Measurements from ENCODE around the gene NRSN2. TPM values are rescaled to one million over a fixed set of nuclear protein-coding genes. Genes with fewer than 3 reads are reported as not detected.

Gene NRSN2
- total RNA-seq, 1 experiment from 2014 or later = 22.7 TPM

DNA sequence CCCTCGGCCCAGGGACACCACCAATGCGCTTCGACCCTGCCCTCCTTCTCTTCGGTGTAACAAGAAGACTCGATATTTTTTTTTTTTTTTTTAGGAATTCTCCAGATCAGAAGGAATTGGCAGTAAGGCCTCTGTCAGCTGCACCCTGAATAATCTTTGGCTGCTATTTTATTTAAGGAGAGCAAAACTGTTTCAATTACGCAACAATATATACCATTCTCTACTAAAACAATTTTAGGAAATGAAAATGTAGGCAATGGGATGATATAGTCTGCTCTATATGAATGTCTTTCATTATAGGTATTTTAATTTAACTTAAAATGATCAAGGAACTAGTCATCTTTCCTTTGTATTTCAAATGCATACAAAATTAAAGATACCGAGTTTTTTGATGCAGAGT, 36.3 kb upstream of the NRSN2 start:
- WGBS (ENCODE audit: extremely low coverage, insufficient read length, low lambda C conversion rate) = no CpG with 5 or more reads among the region's 7 CpGs
- H3K4me1 Mint-ChIP-seq = peaks cover 24 to 28% of the 10 kb centered on the region in 2 experiments
- peak overlapping the region in 1 of 3 experiments; percentile 77; a peak in 2 of 7 replicates for H3K27ac Mint-ChIP-seq
- no peak for TF ChIP-seq CTCF (conservative IDR thresholded peaks at IDR 0.05)
- H3K23me2 ChIP-seq (ENCODE audit: insufficient read length, low read depth, low read length, poor library complexity, severe bottlenecking) = peaks cover 9% of the 10 kb centered on the region
- H4K20me1 ChIP-seq (ENCODE audit: control insufficient read depth, insufficient read depth, insufficient read length) = no peaks in the 10 kb centered on the region
- H3T11ph ChIP-seq (ENCODE audit: low read length) = no peak overlapping the region
- H3K23ac ChIP-seq (ENCODE audit: insufficient read length, low read depth, low read length) = no peak overlapping the region
- H3K36me3 Mint-ChIP-seq (ENCODE audit: insufficient read depth in 1 of 3, low read depth in 3 of 3) = no peaks in the 10 kb centered on the region; a peak in 1 of 7 replicates
- no peaks in the 10 kb centered on the region; the same call in 1 of the 2 replicates for H3K4me1 ChIP-seq (ENCODE audit: insufficient read depth, low read length)
- no peaks in the 10 kb centered on the region for H3K79me1 ChIP-seq (ENCODE audit: insufficient read depth, low read depth, low read length, poor library complexity, severe bottlenecking)
- H4K8ac ChIP-seq (replicated peaks; ENCODE audit: insufficient read length, low read depth, low read length) = no peak overlapping the region
- H3K9me3 ChIP-seq (ENCODE audit: control insufficient read depth, low read depth, low read length) = no peaks in the 10 kb centered on the region
- no peak overlapping the region for H2BK20ac ChIP-seq (ENCODE audit: low read depth, low read length, poor library complexity, severe bottlenecking)
- H4K5ac ChIP-seq (ENCODE audit: insufficient read length, low read depth, low read length) = no peak overlapping the region
- no peak overlapping the region for H2AFZ ChIP-seq (ENCODE audit: low read length)
- DNase-seq = no peak
- peaks cover 4% of the 10 kb centered on the region; the same call in 1 of the 2 replicates for H3K27me3 Mint-ChIP-seq (ENCODE audit: low read depth)
- H3K4ac ChIP-seq (ENCODE audit: low read depth, low read length) = no peak overlapping the region
- H3K9ac ChIP-seq (ENCODE audit: extremely low read depth, insufficient read length, low read length) = no peak overlapping the region
- H2BK120ac ChIP-seq (ENCODE audit: low read depth, low read length, poor library complexity, severe bottlenecking) = no peak overlapping the region
- H3K14ac ChIP-seq (ENCODE audit: insufficient read depth, low read length) = no peak overlapping the region
- H3K9me3 Mint-ChIP-seq = no peaks in the 10 kb centered on the region
- no peaks in the 10 kb centered on the region for H3K27me3 ChIP-seq (ENCODE audit: insufficient read depth, low read length)
- no peaks in the 10 kb centered on the region for H3K79me2 ChIP-seq (ENCODE audit: insufficient read depth, low read length)
- no peak overlapping the region for H3K56ac ChIP-seq (ENCODE audit: insufficient read length, low read depth, low read length)
- H2AK5ac ChIP-seq (ENCODE audit: insufficient read length, low read length) = no peak overlapping the region
- H3K4me3 Mint-ChIP-seq = peak overlapping the region in 1 of 2 experiments; percentile 85; a peak in 3 of 5 replicates
- no peak overlapping the region for H2BK5ac ChIP-seq (ENCODE audit: insufficient read length, low read length)
- no peak overlapping the region for H3K27ac ChIP-seq (ENCODE audit: insufficient read length, low read depth, low read length)
- H3K18ac ChIP-seq (ENCODE audit: insufficient read length, low read depth, low read length) = no peak overlapping the region
- H2BK15ac ChIP-seq (ENCODE audit: low read depth, low read length) = no peak overlapping the region
- H2BK12ac ChIP-seq (ENCODE audit: insufficient read length, low read depth, low read length) = no peak overlapping the region
- H4K91ac ChIP-seq (ENCODE audit: insufficient read length, low read depth, low read length) = no peak overlapping the region
- no peak overlapping the region for H3K4me2 ChIP-seq (ENCODE audit: insufficient read depth, insufficient read length, low read length)
